K562 treated with DMSO at 1 percent for 4 hours (cell line): ENCODE measurements around the gene TNPO1. TPM values are rescaled to one million over a fixed set of nuclear protein-coding genes. Genes with fewer than 3 reads are reported as not detected.

Experiments
- total RNA-seq: library from RNA; unstranded; fragments of 300-600 nt; gene quantifications from 2 replicates; pipeline ENCODE4 v1.2.3, GENCODE V29; 2022; ENCODE audit not compliant: insufficient read depth

Gene TNPO1
- total RNA-seq = 37.2 and 54.0 TPM in 2 replicates

GRCh38 chr5:72816284-72817075 is at the start of gene TNPO1:
Gene TNPO1 (plus strand): TSS chr5:72816661. CDS start chr5:72816738, 77 bp downstream.

GRCh38 chr5:72955768-72956323 is 139.4 kb downstream of the TNPO1 start, which contains the start of gene FCHO2:
Gene FCHO2 (plus strand): TSS chr5:72956041. CDS start chr5:72956097, 56 bp downstream.

Other genes with a start within 250 kb of the TNPO1 start
- 3.8 and 6.1 TPM in 2 replicates for gene FCHO2, start 139.4 kb downstream of the TNPO1 start, total RNA-seq